Subcutaneous abdominal adipose tissue (tissue), 5 donors: ENCODE measurements around the gene ATXN1L.
A peak's percentile ranks its signal among the peaks of the same experiment; 100 is the strongest.
"Not testable (repeated sequence)": the region's sequence is repeated elsewhere in the genome, so short reads cannot be mapped to it uniquely, and the experiment has no call there.

ENCODE experiments used
- H3K27ac ChIP-seq: one replicate; pipeline ENCODE4 v1.7.0; 2013; ENCODE audit warnings: low read depth, mild to moderate bottlenecking, inconsistent platforms, low read length, moderate library complexity
- H3K27me3 ChIP-seq, 5 donors: one replicate each; pipeline ENCODE4 v1.7.0; 2013; ENCODE audit warnings: low read length in 5 of 5, inconsistent platforms in 1 of 5; ENCODE audit not compliant: control insufficient read depth in 5 of 5, insufficient read depth in 4 of 5
- H3K36me3 ChIP-seq, 5 donors: one replicate each; pipeline ENCODE4 v1.7.0; 2013; ENCODE audit warnings: low read length in 5 of 5; ENCODE audit not compliant: control insufficient read depth in 5 of 5, insufficient read depth in 5 of 5
- H3K4me1 ChIP-seq, 5 donors: one replicate each; pipeline ENCODE4 v1.7.0; 2013; ENCODE audit warnings: low read length in 5 of 5, mild to moderate bottlenecking in 3 of 5, moderate library complexity in 1 of 5; ENCODE audit not compliant: control insufficient read depth in 5 of 5, insufficient read depth in 5 of 5
- H3K4me3 ChIP-seq, 5 donors: one replicate each; pipeline ENCODE4 v1.7.0; 2013; ENCODE audit warnings: low read length in 5 of 5, low read depth in 1 of 5
- H3K9ac ChIP-seq, 5 donors: one replicate each; pipeline ENCODE4 v1.7.0; 2013; ENCODE audit warnings: low read length in 5 of 5, mild to moderate bottlenecking in 4 of 5, moderate library complexity in 3 of 5
- H3K9me3 ChIP-seq, 5 donors: one replicate each; pipeline ENCODE4 v1.7.0; 2013; ENCODE audit warnings: low read length in 5 of 5; ENCODE audit not compliant: control insufficient read depth in 5 of 5
- donor health status: healthy.
- donor health status: healthy.
- donor health status: healthy.
- donor health status: healthy.
- donor health status: healthy.

Gene ATXN1L, protein sequence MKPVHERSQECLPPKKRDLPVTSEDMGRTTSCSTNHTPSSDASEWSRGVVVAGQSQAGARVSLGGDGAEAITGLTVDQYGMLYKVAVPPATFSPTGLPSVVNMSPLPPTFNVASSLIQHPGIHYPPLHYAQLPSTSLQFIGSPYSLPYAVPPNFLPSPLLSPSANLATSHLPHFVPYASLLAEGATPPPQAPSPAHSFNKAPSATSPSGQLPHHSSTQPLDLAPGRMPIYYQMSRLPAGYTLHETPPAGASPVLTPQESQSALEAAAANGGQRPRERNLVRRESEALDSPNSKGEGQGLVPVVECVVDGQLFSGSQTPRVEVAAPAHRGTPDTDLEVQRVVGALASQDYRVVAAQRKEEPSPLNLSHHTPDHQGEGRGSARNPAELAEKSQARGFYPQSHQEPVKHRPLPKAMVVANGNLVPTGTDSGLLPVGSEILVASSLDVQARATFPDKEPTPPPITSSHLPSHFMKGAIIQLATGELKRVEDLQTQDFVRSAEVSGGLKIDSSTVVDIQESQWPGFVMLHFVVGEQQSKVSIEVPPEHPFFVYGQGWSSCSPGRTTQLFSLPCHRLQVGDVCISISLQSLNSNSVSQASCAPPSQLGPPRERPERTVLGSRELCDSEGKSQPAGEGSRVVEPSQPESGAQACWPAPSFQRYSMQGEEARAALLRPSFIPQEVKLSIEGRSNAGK

DNA sequence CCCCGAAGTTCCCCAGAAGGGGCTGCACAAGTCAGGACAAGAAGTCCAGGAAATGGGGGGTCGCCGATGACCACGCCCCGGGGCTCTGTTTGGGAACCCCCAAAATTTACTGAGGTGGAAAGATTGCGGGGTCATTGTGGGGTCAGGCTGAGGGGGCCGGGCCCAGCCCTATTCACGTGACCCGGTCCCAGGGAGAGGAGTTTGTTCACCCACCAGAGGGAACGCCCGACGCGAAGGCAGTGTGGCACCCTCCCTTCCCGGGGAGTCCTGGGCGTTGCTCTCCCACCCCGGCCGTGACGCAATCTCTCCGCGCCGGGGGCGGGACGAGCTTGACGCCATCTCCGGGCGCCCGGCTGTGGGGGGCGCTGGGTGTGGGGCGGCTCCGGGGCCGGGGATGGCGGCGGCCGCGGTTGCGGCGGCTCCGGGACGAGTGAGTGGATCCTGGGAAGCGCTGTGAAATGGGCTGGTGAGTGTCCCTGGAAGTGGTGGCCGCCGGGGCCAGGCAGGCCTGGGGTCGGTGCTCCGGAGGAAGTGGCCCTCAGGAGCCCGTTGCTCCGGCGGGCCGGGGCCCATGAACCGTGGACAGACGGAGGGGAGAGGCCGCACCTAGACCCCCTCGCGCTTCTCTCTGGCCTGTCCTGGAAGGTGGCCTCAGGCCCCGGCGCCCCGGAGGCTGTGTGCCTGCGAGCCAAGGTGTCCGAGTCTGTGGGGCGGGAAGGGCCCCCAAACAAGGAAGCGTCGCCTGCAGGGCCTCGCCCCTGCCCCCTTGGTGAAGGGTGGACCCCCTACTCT lies at the start of gene ATXN1L:
Gene ATXN1L, plus strand, starts transcription at position 338 of the 792 bp plus-strand sequence. CDS start 3,765 bp downstream, outside the sequence.
- Histone ChIP-seq H3K27me3 (no peaks in the 10 kb centered on the region), H3K4me3 (peak within 1 kb of the TSS; percentile 88 to 97 (median 97)), H3K4me1 (peaks cover 3 to 30% (median 24%) of the 10 kb centered on the region in 5 donors), H3K36me3 (peaks cover 6 to 29% (median 28%) of the 10 kb centered on the region in 5 donors), H3K9me3 (no peaks in the 10 kb centered on the region), H3K9ac (peak within 1 kb of the TSS; percentile 73 to 100 (median 99)), H3K27ac (peak within 1 kb of the TSS; percentile 85)

DNA sequence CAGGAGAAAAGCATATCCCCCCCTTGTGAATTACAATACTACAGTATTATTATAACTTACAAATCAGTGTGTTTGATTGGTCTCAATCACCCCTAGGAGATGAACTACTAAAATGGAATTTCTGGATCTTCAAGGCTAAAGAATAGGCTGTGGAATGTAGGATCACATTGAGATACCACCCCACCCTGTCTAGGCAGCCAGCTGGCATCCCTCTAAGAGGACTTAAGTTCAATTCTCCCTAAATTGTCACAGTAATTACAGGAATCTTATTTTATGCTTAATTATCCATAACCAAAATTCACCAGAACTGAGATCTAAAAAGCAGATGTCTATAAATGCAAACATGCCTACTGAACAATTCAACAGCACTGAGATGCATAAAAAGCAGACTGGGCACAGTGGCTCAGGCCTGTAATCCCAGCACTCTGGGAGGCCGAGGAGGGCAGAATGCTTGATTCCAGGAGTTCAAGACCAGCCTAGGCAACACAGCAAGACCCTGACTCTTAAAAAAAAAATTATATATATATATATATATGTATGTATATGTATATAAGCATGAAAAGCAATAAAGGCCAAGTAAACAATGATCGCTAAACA lies 49.2 kb upstream of the ATXN1L start:
- peaks cover 0 to 20% (median 9%) of the 10 kb centered on the region in 5 donors for H3K4me1 ChIP-seq
- H3K27ac ChIP-seq: no peak overlapping the region
- peaks cover 0 to 15% (median 6%) of the 10 kb centered on the region in 5 donors for H3K36me3 ChIP-seq

GRCh38 chr16:71803305-71803690 lies 42.5 kb upstream of the ATXN1L start:
- H3K4me3 ChIP-seq: no peak overlapping the region
- H3K27me3 ChIP-seq: no peaks in the 10 kb centered on the region
- H3K27ac ChIP-seq: no peak overlapping the region
- peaks cover 0 to 11% (median under 1%) of the 10 kb centered on the region in 5 donors for H3K36me3 ChIP-seq
- H3K4me1 ChIP-seq: peaks cover 0 to 33% (median 22%) of the 10 kb centered on the region in 5 donors
- no peaks in the 10 kb centered on the region for H3K9me3 ChIP-seq
- no peak overlapping the region for H3K9ac ChIP-seq

More for the DNA sequence above, 49.2 kb upstream of the ATXN1L start:
- Histone ChIP-seq H3K9me3 (no peaks in the 10 kb centered on the region), H3K9ac (no peak overlapping the region), H3K4me3 (no peak overlapping the region), H3K27me3 (no peaks in the 10 kb centered on the region)

DNA sequence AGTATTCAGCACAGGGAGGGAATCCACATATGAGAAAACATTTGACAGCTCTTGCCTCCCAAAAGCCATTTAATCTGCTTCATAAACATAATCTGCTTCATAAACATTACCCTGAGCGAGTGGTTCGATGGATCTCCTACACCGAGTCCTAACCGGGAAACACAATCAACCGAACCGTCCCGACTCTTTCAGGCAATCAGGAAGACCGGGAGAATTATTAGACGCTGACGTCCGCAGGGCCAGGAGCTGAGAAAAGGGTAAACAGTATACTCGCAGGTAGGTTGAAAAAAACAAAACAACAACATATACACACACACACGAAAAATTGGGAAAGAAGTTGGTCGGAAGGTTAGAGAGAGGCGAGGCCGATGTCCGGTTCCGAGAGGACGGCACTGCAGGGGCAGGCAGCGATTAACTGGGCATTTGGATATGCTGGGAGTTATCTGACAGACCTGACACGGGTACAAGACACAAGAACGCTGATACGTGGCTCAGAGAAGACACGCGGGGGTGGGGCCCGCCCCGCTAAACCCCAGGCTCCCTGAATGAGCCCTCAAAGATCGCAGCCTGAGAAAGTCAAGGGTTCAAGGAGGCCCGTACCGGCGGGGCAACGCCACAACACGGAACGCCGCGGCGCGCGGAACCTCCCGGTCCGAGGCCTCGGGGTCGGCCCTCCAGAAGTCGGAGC lies 37.7 kb upstream of the ATXN1L start:
- no peaks in the 10 kb centered on the region for H3K9me3 ChIP-seq
- H3K9ac ChIP-seq: peak overlapping the region; percentile 50 to 100 (median 100)
- peak overlapping the region; percentile 100 for H3K27ac ChIP-seq
- peaks cover 0 to 3% (median 0%) of the 10 kb centered on the region in 5 donors for H3K36me3 ChIP-seq
- no peaks in the 10 kb centered on the region for H3K27me3 ChIP-seq
- peak overlapping the region; percentile 78 to 96 (median 89) for H3K4me3 ChIP-seq
- peaks cover 0 to 38% (median 31%) of the 10 kb centered on the region in 5 donors for H3K4me1 ChIP-seq

GRCh38 chr16:71808593-71809459 lies 37.0 kb upstream of the ATXN1L start, which contains the start of gene AP1G1:
Gene AP1G1 (minus strand): TSS chr16:71808834. CDS start chr16:71789479, 19,355 bp downstream.
- peak within 1 kb of the TSS; percentile 90 to 100 (median 100) for H3K9ac ChIP-seq
- no peaks in the 10 kb centered on the region for H3K27me3 ChIP-seq
- peak within 1 kb of the TSS; percentile 78 to 100 (median 93) for H3K4me3 ChIP-seq
- H3K36me3 ChIP-seq: peaks cover 0 to under 1% (median 0%) of the 10 kb centered on the region in 5 donors
- H3K27ac ChIP-seq: peak within 1 kb of the TSS; percentile 100
- H3K4me1 ChIP-seq: peaks cover 0 to 38% (median 31%) of the 10 kb centered on the region in 5 donors
- no peaks in the 10 kb centered on the region for H3K9me3 ChIP-seq

DNA sequence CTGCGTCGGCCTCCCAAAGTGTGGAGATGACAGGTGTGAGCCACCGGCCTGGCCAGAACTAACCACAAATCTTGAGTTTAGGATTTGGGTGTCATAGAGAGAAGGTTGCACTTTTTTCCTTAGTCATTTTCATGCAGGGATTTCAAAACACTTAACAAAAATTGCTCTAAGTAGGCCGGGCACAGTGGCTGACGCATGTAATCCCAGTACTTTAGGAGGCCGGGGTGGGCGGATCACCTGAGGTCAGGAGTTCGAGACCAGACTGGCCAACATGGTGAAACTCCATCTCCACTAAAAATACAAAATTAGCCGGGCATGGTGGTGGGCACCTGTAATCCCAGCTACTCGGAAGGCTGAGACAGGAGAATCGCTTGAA lies 35.6 kb upstream of the ATXN1L start:
- H3K4me1 ChIP-seq: peaks cover 0 to 36% (median 31%) of the 10 kb centered on the region in 5 donors
- H3K9ac ChIP-seq, H3K27me3 ChIP-seq, H3K36me3 ChIP-seq, H3K9me3 ChIP-seq: not testable (repeated sequence)
- H3K27ac ChIP-seq: peak overlapping the region; percentile 100
- peak overlapping the region in 1 of 5 donors; percentile 85 for H3K4me3 ChIP-seq

DNA sequence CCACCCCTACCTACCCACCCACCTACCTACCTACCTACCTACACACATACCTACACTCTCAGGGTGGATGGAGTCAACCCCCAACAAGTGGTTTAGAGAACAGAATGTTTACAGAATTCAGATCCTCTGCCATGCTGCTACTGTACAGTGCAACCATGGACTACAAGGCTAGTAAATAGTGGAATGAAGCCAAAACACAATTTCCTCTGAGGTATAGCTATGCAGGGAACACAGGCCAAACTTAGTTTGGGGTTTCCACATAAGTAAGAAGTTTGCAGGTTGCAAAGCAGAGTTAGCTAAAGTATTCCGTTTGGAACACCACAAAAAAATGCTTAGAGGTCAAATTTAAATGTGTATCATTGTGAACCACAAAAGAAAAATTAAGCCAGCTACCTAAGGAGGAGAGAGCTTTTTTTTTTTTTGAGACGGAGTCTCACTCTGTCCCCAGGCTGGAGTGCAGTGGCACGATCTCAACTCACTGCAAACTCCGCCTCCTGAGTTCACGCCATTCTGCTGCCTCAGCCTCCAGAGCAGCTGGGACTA lies 34.4 kb upstream of the ATXN1L start:
- Histone ChIP-seq H3K4me1 (peaks cover 0 to 28% (median 23%) of the 10 kb centered on the region in 5 donors), H3K36me3 (no peaks in the 10 kb centered on the region), H3K9me3 (no peaks in the 10 kb centered on the region), H3K27ac (no peak overlapping the region), H3K27me3 (no peaks in the 10 kb centered on the region), H3K4me3 (no peak overlapping the region), H3K9ac (no peak overlapping the region)

DNA sequence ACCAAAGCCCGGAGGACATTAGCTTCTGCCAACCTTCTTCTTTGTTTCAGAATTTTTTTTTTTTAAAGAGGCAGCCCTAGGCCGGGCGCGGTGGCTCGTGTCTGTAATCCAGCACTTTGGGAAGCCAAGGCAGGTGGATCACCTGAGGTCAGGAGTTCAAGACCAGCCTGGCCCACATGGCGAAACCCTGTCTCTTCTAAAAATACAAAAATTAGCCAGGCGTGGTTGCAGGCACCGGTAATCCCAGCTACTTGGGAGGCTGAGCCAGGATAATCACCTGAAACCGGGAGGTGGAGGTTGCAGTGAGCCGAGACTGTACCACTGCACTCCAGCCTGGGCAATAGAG lies 28.6 kb upstream of the ATXN1L start:
- H3K4me3 ChIP-seq: not testable (repeated sequence)

More for the DNA sequence above, 28.6 kb upstream of the ATXN1L start:
- not testable (repeated sequence) for H3K9me3 ChIP-seq, H3K27me3 ChIP-seq, H3K36me3 ChIP-seq, H3K9ac ChIP-seq
- Histone ChIP-seq H3K4me1 (peaks cover 0 to 19% (median 15%) of the 10 kb centered on the region in 5 donors), H3K27ac (peak overlapping the region; percentile 77)
